Smooth muscle cell (in vitro differentiated cells): ENCODE data around the gene ANKRD23. TPM values are rescaled to one million over a fixed set of nuclear protein-coding genes. Genes with fewer than 3 reads are reported as not detected.

Experiments
- DNase-seq: peaks from one replicate; lab custom pipeline; 2025; ENCODE audit not compliant: unreplicated experiment; lab: John Stamatoyannopoulos, UW
- H2AFZ ChIP-seq: fragments of 200-600 bp; sonication (generic); 2 replicates; pipeline ENCODE4 v1.6.0; 2016; ENCODE audit warnings: antibody characterized with exemption, low read depth, mild to moderate bottlenecking
- H3F3A ChIP-seq: fragments of 200-600 bp; sonication (generic); 2 replicates; pipeline ENCODE4 v1.6.0; 2017; ENCODE audit warnings: antibody characterized with exemption, low read depth
- H3K27ac ChIP-seq: fragments of 200-600 bp; sonication (generic); 2 replicates; pipeline ENCODE4 v1.5.1; 2016; ENCODE audit warnings: low read depth, mild to moderate bottlenecking
- H3K27me3 ChIP-seq: fragments of 200-600 bp; sonication (generic); 2 replicates; pipeline ENCODE4 v1.6.1; 2016; ENCODE audit warnings: low read depth, mild to moderate bottlenecking
- H3K36me3 ChIP-seq: fragments of 200-600 bp; sonication (generic); 2 replicates; pipeline ENCODE4 v1.5.1; 2016; ENCODE audit warnings: low read depth
- H3K4me1 ChIP-seq: fragments of 200-600 bp; sonication (generic); 2 replicates; pipeline ENCODE4 v1.5.1; 2016; ENCODE audit warnings: low read depth
- H3K4me2 ChIP-seq: fragments of 200-600 bp; sonication (generic); 2 replicates; pipeline ENCODE4 v1.6.0; 2016; ENCODE audit warnings: mild to moderate bottlenecking
- H3K4me3 ChIP-seq: fragments of 200-600 bp; sonication (generic); 2 replicates; pipeline ENCODE4 v1.5.1; 2016; ENCODE audit warnings: mild to moderate bottlenecking
- H3K79me2 ChIP-seq: fragments of 200-600 bp; sonication (generic); 2 replicates; pipeline ENCODE4 v1.6.0; 2016; ENCODE audit warnings: low read depth, mild to moderate bottlenecking
- H3K9ac ChIP-seq: fragments of 200-600 bp; sonication (generic); 2 replicates; pipeline ENCODE4 v1.6.0; 2016; ENCODE audit warnings: low read depth
- H3K9me3 ChIP-seq: fragments of 200-600 bp; sonication (generic); replicated peaks from 2 replicates; pipeline ENCODE4 v1.5.1; 2016; ENCODE audit warnings: low read depth
- H4K20me1 ChIP-seq: fragments of 200-600 bp; sonication (generic); 2 replicates; pipeline ENCODE4 v1.6.0; 2016; ENCODE audit warnings: low read depth
- CTCF ChIP-seq: fragments of 200-600 bp; sonication (generic); IDR thresholded peaks from 2 replicates; pipeline ENCODE4 v1.5.1; 2017; ENCODE audit warnings: borderline replicate concordance, mild to moderate bottlenecking, antibody characterized with exemption; ENCODE audit not compliant: insufficient read depth, poor library complexity, severe bottlenecking
- WGBS: methylation state at CpG from one replicate; pipeline ENCODE4 v1.1.7; 2016; ENCODE audit warnings: low lambda C conversion rate; 5-methylcytosine and 5-hydroxymethylcytosine counted together
- polyA plus RNA-seq: library from polyadenylated mRNA; unstranded; fragments of >200 nt; fragmentation: Nextera tagmentation; extraction: Ambion mirVana; gene quantifications from 2 replicates; pipeline ENCODE4 v1.2.1, GENCODE V29; 2016
- total RNA-seq: library from RNA; depleted of rRNA; stranded (reverse); fragments of >200 nt; gene quantifications from 2 replicates; pipeline ENCODE4 v1.2.3, GENCODE V29; 2014

The ANKRD23 gene
- total and polyA plus RNA-seq, 2 experiments from 2014 or later = 1.7 to 5.6 TPM

- no peak overlapping the region for H3K4me3 ChIP-seq
- H3K9me3 ChIP-seq = no peaks in the 10 kb centered on the region
- H3K36me3 ChIP-seq = no peaks in the 10 kb centered on the region
- no peak overlapping the region for H3K4me2 ChIP-seq
- H3K79me2 ChIP-seq = no peaks in the 10 kb centered on the region
- DNase-seq = no peak
- H3K27ac ChIP-seq = no peak overlapping the region
- no peak overlapping the region for H3K9ac ChIP-seq
- peaks cover 4% of the 10 kb centered on the region for H3F3A ChIP-seq
- 77% methylated on average over 3 of the region's 3 CpGs for WGBS
- no peak overlapping the region for H2AFZ ChIP-seq
- TF ChIP-seq CTCF = no peak
- H3K27me3 ChIP-seq = no peaks in the 10 kb centered on the region
- H4K20me1 ChIP-seq = no peaks in the 10 kb centered on the region
- no peaks in the 10 kb centered on the region for H3K4me1 ChIP-seq
These were observed 31.9 kb downstream of the ANKRD23 start for GRCh38 chr2:96811917-96812316.

- H3K9ac ChIP-seq = no peak overlapping the region
- H3K27ac ChIP-seq = no peak overlapping the region
- no peaks in the 10 kb centered on the region for H3K27me3 ChIP-seq
- WGBS = 94% methylated on average over 5 of the region's 5 CpGs
- H2AFZ ChIP-seq = no peak overlapping the region
- no peak for DNase-seq
- peaks cover 4% of the 10 kb centered on the region for H3F3A ChIP-seq
- no peaks in the 10 kb centered on the region for H3K4me1 ChIP-seq
- TF ChIP-seq CTCF = no peak
- H3K36me3 ChIP-seq = no peaks in the 10 kb centered on the region
- no peaks in the 10 kb centered on the region for H3K79me2 ChIP-seq
- no peak overlapping the region for H3K4me2 ChIP-seq
- no peak overlapping the region for H3K4me3 ChIP-seq
- no peaks in the 10 kb centered on the region for H3K9me3 ChIP-seq
- H4K20me1 ChIP-seq = no peaks in the 10 kb centered on the region
These were observed 33.0 kb downstream of the ANKRD23 start for GRCh38 chr2:96810783-96811192.

DNA sequence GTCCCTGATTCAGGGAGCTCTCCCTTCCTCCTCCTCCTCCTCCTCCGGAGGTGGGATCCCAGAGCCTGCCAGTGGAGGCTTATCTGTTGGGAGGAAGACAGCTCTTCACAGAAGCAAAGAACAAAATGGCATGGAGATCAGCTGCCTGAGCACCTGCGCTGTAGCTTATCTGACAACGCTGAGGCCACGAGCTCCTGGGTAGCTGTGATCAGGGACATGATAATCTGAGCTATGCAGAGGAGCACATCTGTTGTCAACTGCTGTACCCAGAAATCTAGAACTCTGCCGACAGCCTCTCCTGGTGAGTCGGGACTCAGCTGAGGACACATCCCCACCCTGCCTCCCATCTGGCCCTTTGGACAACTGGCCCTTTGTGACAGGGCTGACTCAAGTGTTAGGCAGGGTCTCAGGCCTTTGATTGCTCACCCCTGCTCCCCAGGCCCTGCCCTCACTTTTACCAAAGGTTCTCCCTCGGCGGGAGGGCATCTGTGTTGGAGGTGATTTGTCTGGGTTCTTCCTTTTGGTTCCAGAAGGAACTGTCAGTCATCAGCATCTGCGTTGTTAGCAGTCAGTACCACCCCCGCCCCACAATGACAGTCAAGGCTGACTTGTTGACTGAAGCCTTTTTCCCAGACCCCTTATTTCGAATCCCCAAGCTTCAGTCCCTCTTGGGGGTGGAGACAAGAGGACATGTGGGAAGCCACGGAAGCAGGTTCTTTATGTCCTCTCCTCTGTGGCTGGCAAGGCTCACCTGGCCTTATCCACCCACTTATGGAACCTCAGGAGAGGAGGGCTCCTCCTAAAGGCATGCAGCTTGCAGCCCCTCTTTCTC lies 33.7 kb downstream of the ANKRD23 start:
- Histone ChIP-seq H3K4me3 (no peak overlapping the region), H3K9ac (no peak overlapping the region), H4K20me1 (no peaks in the 10 kb centered on the region), H3K79me2 (no peaks in the 10 kb centered on the region), H3K9me3 (no peaks in the 10 kb centered on the region), H3K36me3 (no peaks in the 10 kb centered on the region), H3K27ac (no peak overlapping the region), H3K4me1 (peaks cover under 1% of the 10 kb centered on the region), H3K27me3 (no peaks in the 10 kb centered on the region), H3F3A (no peaks in the 10 kb centered on the region), H2AFZ (no peak overlapping the region), H3K4me2 (no peak overlapping the region)
- no peak for TF ChIP-seq CTCF
- DNase-seq = no peak
- 94% methylated on average over 12 of the region's 12 CpGs for WGBS
